ENCODE results near the gene IFNL2. TPM values are rescaled to one million over a fixed set of nuclear protein-coding genes. Genes with fewer than 3 reads are reported as not detected.
"Not testable (repeated sequence)": the region's sequence is repeated elsewhere in the genome, so short reads cannot be mapped to it uniquely, and the experiment has no call there.

IFNL2 gene
- total RNA-seq, 4 donors from 2014 or later = not detected

GRCh38 chr19:39307046-39307821 lies 39.0 kb downstream of the IFNL2 start:
- Histone ChIP-seq H3K9me3 (no peaks in the 10 kb centered on the region), H3K4me1 (peaks cover 0 to 11% of the 10 kb centered on the region in 2 donors), H3K4me3 (no peak overlapping the region), H3K36me3 (no peaks in the 10 kb centered on the region), H3K27me3 (peaks cover 3 to 5% of the 10 kb centered on the region in 2 donors), H3K27ac (no peak overlapping the region)
- no peak for TF ChIP-seq CTCF (IDR thresholded peaks at IDR 0.05)
- TF ChIP-seq POLR2A (IDR thresholded peaks at IDR 0.05) = no peak
- no peak for DNase-seq
- intact Hi-C loops (cut with DNase I; ENCODE audit: low total_unique reads) = no loop called here

GRCh38 chr19:39307822-39308530 lies 39.8 kb downstream of the IFNL2 start:
- Histone ChIP-seq H3K4me3 (no peak overlapping the region), H3K36me3 (no peaks in the 10 kb centered on the region), H3K4me1 (peaks cover 0 to 11% of the 10 kb centered on the region in 2 donors), H3K9me3 (no peaks in the 10 kb centered on the region), H3K27me3 (peaks cover 3 to 5% of the 10 kb centered on the region in 2 donors), H3K27ac (no peak overlapping the region)
- TF ChIP-seq POLR2A (IDR thresholded peaks at IDR 0.05) (no peak), CTCF (IDR thresholded peaks at IDR 0.05) (no peak)
- intact Hi-C loops (cut with DNase I; ENCODE audit: low total_unique reads) = no loop called here
- DNase-seq = no peak

GRCh38 chr19:39308531-39309304 lies 40.5 kb downstream of the IFNL2 start:
- no peaks in the 10 kb centered on the region for H3K9me3 ChIP-seq
- no peak for TF ChIP-seq POLR2A (IDR thresholded peaks at IDR 0.05)
- H3K27ac ChIP-seq = no peak overlapping the region
- no peaks in the 10 kb centered on the region for H3K36me3 ChIP-seq
- no peak overlapping the region for H3K4me3 ChIP-seq
- no peak for DNase-seq
- intact Hi-C loops (cut with DNase I; ENCODE audit: low total_unique reads) = no loop called here
- H3K4me1 ChIP-seq = peaks cover 0 to 11% of the 10 kb centered on the region in 2 donors
- peaks cover 3 to 5% of the 10 kb centered on the region in 2 donors for H3K27me3 ChIP-seq

- H3K36me3 ChIP-seq; H3K27ac ChIP-seq; intact Hi-C loops (cut with DNase I; ENCODE audit: low total_unique reads); H3K4me3 ChIP-seq; H3K27me3 ChIP-seq; H3K9me3 ChIP-seq; DNase-seq: not testable (repeated sequence)
- H3K4me1 ChIP-seq = peaks cover 0 to 11% of the 10 kb centered on the region in 2 donors
These were observed 41.1 kb downstream of the IFNL2 start for GRCh38 chr19:39309305-39309670.

GRCh38 chr19:39310558-39311311 lies 42.5 kb downstream of the IFNL2 start:
- Histone ChIP-seq H3K27ac (no peak overlapping the region), H3K27me3 (peaks cover 3 to 5% of the 10 kb centered on the region in 2 donors), H3K4me1 (peaks cover 0 to 11% of the 10 kb centered on the region in 2 donors), H3K4me3 (no peak overlapping the region), H3K9me3 (no peaks in the 10 kb centered on the region), H3K36me3 (no peaks in the 10 kb centered on the region)
- no peak for DNase-seq
- intact Hi-C loops (cut with DNase I; ENCODE audit: low total_unique reads) = no loop called here
- TF ChIP-seq POLR2A (IDR thresholded peaks at IDR 0.05) = no peak
- TF ChIP-seq CTCF (IDR thresholded peaks at IDR 0.05) = no peak

All from uterus (tissue), 4 donors.